Measurements from ENCODE around the gene GMPR2.

- TF ChIP-seq CTCF (IDR thresholded peaks at IDR 0.05; ENCODE audit: low read depth, low read length), result no peak
- TF ChIP-seq MYC (IDR thresholded peaks at IDR 0.05; ENCODE audit: low read depth, low read length), result no peak
- TF ChIP-seq POLR2A (IDR thresholded peaks at IDR 0.05; ENCODE audit: extremely low read depth, insufficient read length), result no peak
- no peak for TF ChIP-seq MAX (IDR thresholded peaks at IDR 0.05; ENCODE audit: low read depth, low read length)
Measured at GRCh38 chr14:24224618-24225071, 8.1 kb upstream of the GMPR2 start.
